GM21737 (cell line): ENCODE data around the gene ZNRF1.

Experiments
- ATAC-seq: cut with Tn5 transposase; IDR thresholded peaks from one replicate; pipeline ENCODE4 v1.9.1; 2021; ENCODE audit warnings: mild to moderate bottlenecking, moderate library complexity; ENCODE audit not compliant: unreplicated experiment

ZNRF1 gene

GRCh38 chr16:75138636-75139035 is 139.8 kb downstream of the ZNRF1 start:
- ATAC-seq = no peak

DNA sequence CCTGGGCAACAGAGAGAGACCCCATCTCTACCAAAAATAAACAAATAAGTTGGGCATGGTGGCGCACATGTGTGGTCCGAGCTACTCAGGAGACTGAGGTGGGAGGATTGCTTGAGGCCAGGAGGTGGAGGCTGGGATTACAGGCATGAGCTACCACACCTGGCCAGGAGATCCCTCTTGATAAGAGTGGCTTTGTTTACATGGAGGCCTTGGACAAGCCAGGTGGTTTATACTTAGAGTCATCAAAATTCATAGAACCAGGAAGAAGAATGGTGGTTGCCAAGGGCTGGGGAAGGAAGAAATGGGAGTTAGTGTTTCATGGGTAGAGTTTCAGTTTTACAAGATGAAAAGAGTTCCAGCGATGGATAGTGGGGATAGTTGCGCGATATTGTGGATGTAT is 140.7 kb downstream of the ZNRF1 start:
- no peak for ATAC-seq

GRCh38 chr16:75143941-75144340 is 145.1 kb downstream of the ZNRF1 start:
- no peak for ATAC-seq

GRCh38 chr16:75147968-75148310 is 149.1 kb downstream of the ZNRF1 start:
- no peak for ATAC-seq

GRCh38 chr16:75148311-75149195 is 149.7 kb downstream of the ZNRF1 start, which contains the start of gene ZFP1:
TSS of gene ZFP1 (plus strand) at chr16:75148524. CDS start at chr16:75152952, 4,428 bp downstream.
- peak; percentile 87 for ATAC-seq

GRCh38 chr16:75151798-75152197 is 153.0 kb downstream of the ZNRF1 start:
- ATAC-seq = no peak

GRCh38 chr16:75152635-75153034 is 153.8 kb downstream of the ZNRF1 start:
- no peak for ATAC-seq

GRCh38 chr16:75160386-75160785 is 161.6 kb downstream of the ZNRF1 start:
- ATAC-seq = no peak
